ENCODE measurements around the gene DDX4.

GRCh38 chr5:55855509-55855908 lies 117.6 kb downstream of the DDX4 start:
- no peak for TF ChIP-seq CTCF (conservative IDR thresholded peaks at IDR 0.05; ENCODE audit: low read depth, low read length)
- no peak for TF ChIP-seq EZH2phosphoT487 (IDR thresholded peaks at IDR 0.05; ENCODE audit: borderline replicate concordance, low read length)
- no peak for TF ChIP-seq EZH2 (IDR thresholded peaks at IDR 0.05; ENCODE audit: low read length, unreplicated experiment)

Data from PC-3 (cell line).